Stimulated activated CD8-positive, alpha-beta memory T cell treated with anti-CD3 and anti-CD28 coated beads, Interleukin-7, amount 100 ng/mL, for 1 hour (primary cell): ENCODE results near the gene ZCCHC2.

ENCODE experiments used
- DNase-seq, 2 donors: peaks; one replicate each; pipeline ENCODE4 v3.0.0-alpha.2; 2020; ENCODE audit warnings: low read depth in 2 of 2

The ZCCHC2 gene

DNA sequence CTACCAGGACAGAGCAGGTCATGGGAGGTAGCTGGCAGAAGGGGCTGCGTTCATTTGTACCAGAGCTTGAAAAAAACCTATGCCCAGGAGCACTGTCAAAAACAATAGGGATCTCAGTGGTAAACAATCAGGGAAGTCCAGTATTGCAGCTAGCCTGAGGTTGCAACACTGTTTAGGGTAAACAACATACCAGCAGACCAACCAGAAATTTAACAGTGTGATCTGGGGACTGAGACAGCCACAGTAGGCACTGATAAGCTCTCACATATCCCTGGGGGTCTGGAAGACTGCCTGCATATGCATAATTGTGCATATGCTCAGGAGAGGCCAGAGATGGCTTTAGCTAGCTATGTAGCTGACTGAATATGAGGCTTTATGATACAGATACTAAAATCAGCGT, 12.0 kb upstream of the ZCCHC2 start:
- no peak for DNase-seq

- no peak for DNase-seq
These were observed 10.3 kb upstream of the ZCCHC2 start for GRCh38 chr18:62512532-62512931.

DNA sequence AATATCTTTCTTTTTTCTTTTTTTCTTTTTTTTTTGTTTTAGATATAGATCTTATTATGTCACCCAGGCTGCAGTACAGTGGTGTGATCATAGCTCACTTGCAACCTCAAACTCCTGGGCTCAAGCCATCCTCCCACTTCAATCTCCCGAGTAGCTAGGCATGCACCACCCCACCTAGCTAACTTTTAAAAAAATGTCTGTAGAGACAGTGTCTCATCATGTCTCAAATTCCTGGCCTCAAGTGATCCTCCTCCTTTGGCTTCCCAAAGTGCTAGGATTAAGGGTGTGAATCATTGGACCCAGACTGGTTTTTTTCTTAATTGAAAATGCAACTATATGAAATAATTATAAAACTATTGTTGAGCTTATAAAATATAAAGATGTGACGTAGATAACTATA, 9.8 kb upstream of the ZCCHC2 start:
- DNase-seq, result no peak

- no peak for DNase-seq
These were observed 8.3 kb upstream of the ZCCHC2 start for GRCh38 chr18:62514570-62514969.

DNA sequence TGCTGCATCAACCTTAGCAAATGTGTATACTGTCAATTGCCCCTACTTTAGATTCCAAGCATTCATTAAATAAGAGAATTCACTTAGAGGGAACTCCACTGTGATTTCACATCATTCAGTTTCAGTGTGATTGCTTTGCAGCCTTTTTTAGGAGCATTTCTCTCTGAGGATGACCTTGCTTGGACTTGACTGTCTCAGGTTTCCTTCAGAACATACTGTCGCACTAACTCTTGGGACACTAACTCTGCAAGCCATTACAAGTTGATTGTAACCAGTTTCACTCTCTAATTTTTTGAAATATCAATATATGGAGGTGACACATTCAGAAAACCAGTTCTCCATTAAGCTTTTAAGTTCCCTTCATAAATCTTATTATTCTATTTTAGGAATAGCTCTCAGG, 6.6 kb upstream of the ZCCHC2 start:
- no peak for DNase-seq

- no peak for DNase-seq
These were observed 4.1 kb upstream of the ZCCHC2 start for GRCh38 chr18:62518460-62519375.

GRCh38 chr18:62519684-62520083, 3.1 kb upstream of the ZCCHC2 start:
- DNase-seq, result no peak

- DNase-seq, result no peak
These were observed 1.7 kb upstream of the ZCCHC2 start for GRCh38 chr18:62521082-62521481.

DNA sequence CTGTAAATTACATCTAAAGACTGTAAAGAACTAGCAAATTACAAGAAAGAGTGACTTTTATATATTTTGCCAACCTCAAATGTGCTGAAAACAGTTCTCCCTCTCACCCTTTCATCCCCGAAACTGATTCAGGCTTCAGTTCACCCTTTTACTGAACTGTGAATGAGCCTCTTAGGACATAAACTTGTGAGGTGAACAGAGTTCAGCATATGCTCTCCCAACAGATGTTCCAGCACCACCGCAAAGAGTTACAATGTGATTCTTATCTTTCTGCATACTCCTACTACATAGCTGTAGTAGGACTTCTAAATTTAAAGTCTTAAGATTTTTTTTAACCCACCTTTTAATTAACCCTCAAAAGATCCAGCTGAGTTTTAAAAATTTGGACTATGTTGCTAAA, 1.2 kb upstream of the ZCCHC2 start:
- no peak for DNase-seq

DNA sequence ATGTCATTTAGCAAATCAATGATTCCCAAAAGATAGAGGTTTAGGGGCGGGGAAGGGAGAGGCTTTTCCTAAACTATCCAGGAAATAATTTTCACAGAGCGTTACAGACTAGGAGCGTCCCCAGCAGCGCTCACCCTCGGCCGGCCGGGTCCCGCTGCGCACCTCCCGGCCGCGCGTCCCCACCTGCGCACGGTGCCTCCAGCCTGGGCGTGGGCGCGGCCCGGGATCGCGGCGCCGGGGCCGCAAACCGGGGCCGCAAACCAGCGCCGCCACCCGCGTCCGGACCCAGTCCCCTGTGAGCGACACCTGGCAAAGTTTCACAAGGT, 684 bp upstream of the ZCCHC2 start:
- no peak for DNase-seq

DNA sequence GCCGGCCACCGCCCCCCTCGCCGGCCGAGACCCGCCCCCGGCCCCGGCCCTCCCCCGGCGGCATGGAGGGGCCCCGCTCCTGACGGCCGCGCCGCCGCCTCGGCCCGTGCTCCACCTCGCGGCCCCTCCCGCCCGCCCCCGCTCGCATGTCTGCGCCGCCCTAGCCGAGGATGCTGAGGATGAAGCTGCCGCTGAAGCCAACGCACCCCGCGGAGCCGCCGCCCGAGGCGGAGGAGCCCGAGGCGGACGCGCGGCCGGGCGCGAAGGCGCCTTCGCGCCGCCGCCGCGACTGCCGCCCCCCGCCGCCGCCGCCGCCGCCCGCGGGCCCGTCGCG, 397 bp downstream of the ZCCHC2 start:
- DNase-seq, result no peak

- DNase-seq, result peak; percentile 6 to 22
These were observed 1.0 kb downstream of the ZCCHC2 start for GRCh38 chr18:62523631-62524439.

- peak; percentile 30 to 36 for DNase-seq
These were observed 1.8 kb downstream of the ZCCHC2 start for GRCh38 chr18:62524440-62525200.

- DNase-seq, result no peak
These were observed 2.8 kb downstream of the ZCCHC2 start for GRCh38 chr18:62525608-62526007.

DNA sequence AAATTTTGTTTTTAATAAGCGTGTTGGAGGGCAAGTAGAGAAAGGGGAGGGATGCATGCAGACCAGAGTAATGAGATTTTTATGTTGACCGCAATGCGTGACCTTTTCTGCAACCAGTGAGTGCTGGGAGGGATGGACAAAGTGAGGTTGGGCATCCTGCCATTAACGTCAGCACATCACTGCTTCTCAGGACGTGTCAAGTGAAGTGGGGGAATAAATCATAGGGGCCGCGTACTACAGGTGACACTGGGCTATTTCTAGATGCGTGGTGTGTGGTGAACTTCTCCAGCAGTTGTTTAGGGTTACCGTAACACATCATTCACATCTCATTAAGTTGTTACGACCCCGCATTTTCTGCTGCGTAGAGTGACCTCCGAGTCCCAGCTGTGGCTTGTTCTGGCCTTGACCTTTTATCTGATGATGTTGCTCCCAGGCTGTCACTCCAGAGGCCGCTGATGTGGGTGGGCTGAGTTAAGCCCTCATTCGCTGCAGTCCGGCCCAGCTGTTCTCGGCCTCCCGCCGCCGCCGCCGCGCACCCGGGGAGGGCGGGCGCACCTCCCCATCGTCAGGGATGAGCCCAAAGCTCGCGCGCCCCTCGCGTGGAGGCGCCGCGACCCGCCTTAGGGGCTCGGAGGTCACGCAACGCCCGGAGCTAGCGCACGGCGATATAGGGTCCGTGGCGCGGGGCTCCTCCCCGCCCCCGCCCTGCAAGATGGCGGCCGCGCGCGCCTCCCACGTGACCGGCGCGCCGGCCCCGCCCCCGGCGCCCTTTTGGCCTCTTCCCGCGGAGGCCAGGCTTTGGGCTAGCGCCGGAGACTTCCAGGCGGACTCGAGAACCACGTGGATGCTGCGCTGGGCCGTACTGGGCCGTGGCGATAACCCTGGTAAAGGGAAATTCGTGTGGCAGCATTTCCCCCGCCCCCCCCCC, 3.5 kb downstream of the ZCCHC2 start:
- DNase-seq, result peak; percentile 29 to 36

- no peak for DNase-seq
These were observed 6.8 kb downstream of the ZCCHC2 start for GRCh38 chr18:62529597-62529996.

DNA sequence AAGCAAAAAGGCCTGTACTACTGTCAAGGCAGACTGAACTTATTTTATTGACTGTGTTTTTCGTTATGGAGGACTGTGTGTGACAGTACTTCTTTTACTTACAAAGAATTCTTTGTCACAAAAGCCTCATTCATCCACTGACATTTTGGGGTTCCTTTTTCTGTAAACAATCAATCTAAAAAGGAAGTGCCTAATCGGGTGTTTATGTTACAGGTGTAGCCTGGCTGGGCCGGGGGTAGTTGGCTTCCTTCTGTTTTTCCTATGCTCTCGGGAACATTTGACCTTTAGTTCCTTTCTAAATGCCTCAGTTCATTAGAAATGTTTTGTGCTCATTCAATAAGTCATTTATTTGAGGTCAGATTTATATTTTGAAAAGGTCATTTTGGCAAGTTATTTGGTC, 8.3 kb downstream of the ZCCHC2 start:
- DNase-seq, result no peak

DNA sequence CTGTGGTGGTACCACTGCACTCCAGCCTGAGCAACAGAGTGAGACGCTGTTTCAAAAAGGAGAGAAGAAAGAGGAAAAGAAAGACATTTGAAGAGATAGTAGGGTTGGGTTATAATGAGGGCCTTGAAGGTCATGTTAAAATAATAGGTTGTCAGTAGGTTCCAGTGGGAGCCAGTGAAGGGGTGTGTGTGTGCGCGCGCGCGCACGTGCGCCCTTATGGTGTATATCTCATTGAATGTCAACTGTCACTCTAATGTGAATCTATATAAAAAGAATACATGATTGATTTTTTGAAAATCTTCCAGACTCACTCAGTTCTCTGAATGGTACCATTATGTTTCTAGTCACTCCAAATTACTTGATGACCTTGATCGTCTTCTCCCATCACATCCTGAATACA, 9.1 kb downstream of the ZCCHC2 start:
- no peak for DNase-seq

DNA sequence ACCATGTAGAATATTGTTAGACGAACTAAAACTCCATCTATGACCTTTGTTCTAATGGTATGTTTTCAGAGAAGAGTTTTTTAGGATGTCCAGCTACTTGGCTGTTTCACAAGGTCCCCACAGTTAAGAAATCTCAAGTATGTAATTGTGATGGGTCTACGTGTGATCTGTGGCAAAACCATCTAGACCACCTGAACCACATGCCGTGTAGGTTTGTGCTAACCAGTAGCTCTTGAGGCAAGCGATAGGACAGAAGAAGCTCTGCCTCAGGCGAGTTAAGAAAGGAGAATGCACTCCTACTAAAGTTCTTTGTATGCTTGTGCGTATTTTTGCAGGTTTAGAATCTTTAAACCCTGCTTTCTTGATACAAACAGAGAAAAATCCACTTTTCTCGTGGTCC, 13.2 kb downstream of the ZCCHC2 start:
- no peak for DNase-seq

DNA sequence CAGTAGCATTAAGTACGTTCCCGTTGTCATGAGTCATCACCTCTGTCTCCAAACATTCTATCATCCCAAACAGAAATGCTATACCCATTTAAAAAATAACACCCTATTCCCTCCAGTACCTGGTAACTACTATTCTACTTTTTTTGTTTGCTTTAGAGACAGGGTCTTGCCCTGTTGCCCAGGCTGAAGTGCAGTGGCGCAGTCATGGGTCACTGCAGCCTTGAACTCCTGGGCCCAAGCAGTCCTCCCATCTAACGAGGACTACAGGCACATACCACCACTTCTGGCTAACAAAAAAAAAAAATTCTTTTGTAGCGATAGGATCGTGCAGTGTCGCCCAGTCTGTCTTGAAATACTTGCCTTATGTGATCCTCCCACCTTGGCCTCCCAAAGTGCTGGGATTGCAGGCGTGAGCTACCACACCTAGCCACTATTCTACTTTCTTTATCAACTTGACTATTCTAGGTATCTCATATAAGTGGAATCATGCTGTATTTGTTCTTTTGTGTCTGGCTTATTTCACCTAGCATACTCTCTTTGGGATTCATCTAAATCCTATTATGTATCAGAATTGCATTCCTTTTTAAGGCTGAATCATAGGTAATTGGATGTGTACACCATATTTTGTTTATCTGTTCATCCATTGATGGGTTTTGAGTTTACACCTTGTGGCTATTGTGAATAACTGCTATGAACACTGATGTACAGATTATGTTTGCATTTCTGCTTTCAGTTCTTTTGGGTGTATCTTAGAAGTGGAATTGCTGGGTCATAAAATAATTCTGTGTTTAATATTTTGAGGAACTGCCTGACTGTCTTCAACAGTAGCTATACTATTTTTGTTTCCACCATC, 14.4 kb downstream of the ZCCHC2 start:
- no peak for DNase-seq
